Measurements from ENCODE around the gene RGS17.
A peak's percentile ranks its signal among the peaks of the same experiment; 100 is the strongest.
"Not testable (repeated sequence)": the region's sequence is repeated elsewhere in the genome, so short reads cannot be mapped to it uniquely, and the experiment has no call there.

The RGS17 gene

DNA sequence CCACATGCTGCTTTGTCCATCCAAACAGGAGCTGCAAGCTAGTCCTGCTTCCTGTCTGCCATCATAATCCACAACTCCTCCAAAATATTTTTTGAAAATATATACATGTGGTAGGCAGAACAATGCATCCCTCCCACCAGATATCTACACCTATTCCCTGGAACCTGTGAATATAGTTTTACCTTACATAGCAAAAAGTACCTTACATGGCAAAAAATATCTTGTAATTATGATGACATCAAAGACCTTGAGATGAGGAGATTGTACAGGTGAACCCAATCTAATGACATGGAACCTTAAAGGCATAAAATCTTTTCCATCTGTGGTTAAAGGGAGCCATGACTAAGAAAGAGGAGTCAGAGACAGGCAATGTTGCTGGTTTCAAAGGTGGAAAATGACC is 15.3 kb upstream of the RGS17 start:
- Histone ChIP-seq H3K4me1 (peaks cover 5% of the 10 kb centered on the region), H3K9me3 (no peaks in the 10 kb centered on the region), H3K27me3 (no peaks in the 10 kb centered on the region), H3K4me3 (ENCODE audit: low read depth, low read length) (no peak overlapping the region), H3K36me3 (no peaks in the 10 kb centered on the region)
- TF ChIP-seq, protein P1, sequence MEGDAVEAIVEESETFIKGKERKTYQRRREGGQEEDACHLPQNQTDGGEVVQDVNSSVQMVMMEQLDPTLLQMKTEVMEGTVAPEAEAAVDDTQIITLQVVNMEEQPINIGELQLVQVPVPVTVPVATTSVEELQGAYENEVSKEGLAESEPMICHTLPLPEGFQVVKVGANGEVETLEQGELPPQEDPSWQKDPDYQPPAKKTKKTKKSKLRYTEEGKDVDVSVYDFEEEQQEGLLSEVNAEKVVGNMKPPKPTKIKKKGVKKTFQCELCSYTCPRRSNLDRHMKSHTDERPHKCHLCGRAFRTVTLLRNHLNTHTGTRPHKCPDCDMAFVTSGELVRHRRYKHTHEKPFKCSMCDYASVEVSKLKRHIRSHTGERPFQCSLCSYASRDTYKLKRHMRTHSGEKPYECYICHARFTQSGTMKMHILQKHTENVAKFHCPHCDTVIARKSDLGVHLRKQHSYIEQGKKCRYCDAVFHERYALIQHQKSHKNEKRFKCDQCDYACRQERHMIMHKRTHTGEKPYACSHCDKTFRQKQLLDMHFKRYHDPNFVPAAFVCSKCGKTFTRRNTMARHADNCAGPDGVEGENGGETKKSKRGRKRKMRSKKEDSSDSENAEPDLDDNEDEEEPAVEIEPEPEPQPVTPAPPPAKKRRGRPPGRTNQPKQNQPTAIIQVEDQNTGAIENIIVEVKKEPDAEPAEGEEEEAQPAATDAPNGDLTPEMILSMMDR (IDR thresholded peaks at IDR 0.05; ENCODE audit: low read depth, low read length) = no peak
- DNase-seq = no peak

- no peaks in the 10 kb centered on the region for H3K27me3 ChIP-seq
- no peaks in the 10 kb centered on the region for H3K36me3 ChIP-seq
- H3K4me3 ChIP-seq (ENCODE audit: low read depth, low read length) = no peak overlapping the region
- DNase-seq = no peak
- TF ChIP-seq, protein P1 (IDR thresholded peaks at IDR 0.05; ENCODE audit: low read depth, low read length) = no peak
- no peaks in the 10 kb centered on the region for H3K9me3 ChIP-seq
- H3K4me1 ChIP-seq = peaks cover 10% of the 10 kb centered on the region
Observed at GRCh38 chr6:153145591-153145990, 14.5 kb upstream of the RGS17 start.

GRCh38 chr6:153143200-153143599 is 12.1 kb upstream of the RGS17 start:
- H3K36me3 ChIP-seq = no peaks in the 10 kb centered on the region
- no peaks in the 10 kb centered on the region for H3K9me3 ChIP-seq
- TF ChIP-seq, protein P1 (IDR thresholded peaks at IDR 0.05; ENCODE audit: low read depth, low read length) = no peak
- no peak for DNase-seq
- no peaks in the 10 kb centered on the region for H3K27me3 ChIP-seq
- peaks cover 17% of the 10 kb centered on the region for H3K4me1 ChIP-seq
- H3K4me3 ChIP-seq (ENCODE audit: low read depth, low read length) = no peak overlapping the region

GRCh38 chr6:153140299-153140698 is 9.2 kb upstream of the RGS17 start:
- Histone ChIP-seq H3K4me3 (ENCODE audit: low read depth, low read length) (no peak overlapping the region), H3K4me1 (peaks cover 17% of the 10 kb centered on the region), H3K9me3 (no peaks in the 10 kb centered on the region), H3K27me3 (no peaks in the 10 kb centered on the region), H3K36me3 (no peaks in the 10 kb centered on the region)
- TF ChIP-seq, protein P1 (IDR thresholded peaks at IDR 0.05; ENCODE audit: low read depth, low read length) = no peak
- DNase-seq = peak; percentile 82

GRCh38 chr6:153138930-153139329 is 7.8 kb upstream of the RGS17 start:
- TF ChIP-seq, protein P1 (IDR thresholded peaks at IDR 0.05; ENCODE audit: low read depth, low read length) = no peak
- Histone ChIP-seq H3K36me3 (no peaks in the 10 kb centered on the region), H3K4me1 (peaks cover 17% of the 10 kb centered on the region), H3K27me3 (no peaks in the 10 kb centered on the region), H3K9me3 (no peaks in the 10 kb centered on the region), H3K4me3 (ENCODE audit: low read depth, low read length) (no peak overlapping the region)
- DNase-seq = no peak

DNA sequence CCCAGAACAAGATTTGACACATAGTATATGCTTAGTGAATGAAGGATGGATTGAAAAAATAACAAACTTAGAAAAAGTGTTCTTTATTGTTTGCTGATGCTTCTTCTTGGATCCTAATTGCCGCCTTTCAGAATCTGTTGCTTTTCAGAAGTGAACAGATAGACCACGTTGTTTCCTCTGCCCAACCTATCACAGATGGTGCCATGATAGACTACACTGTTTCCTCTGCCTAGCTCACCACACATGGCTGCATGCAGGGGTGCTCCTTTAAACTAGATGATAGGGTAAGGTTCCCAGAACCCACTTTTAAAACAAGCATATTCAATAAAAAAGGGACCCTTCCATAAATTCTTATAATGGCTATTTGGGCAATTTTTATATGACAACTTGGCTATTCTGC is 4.6 kb upstream of the RGS17 start:
- DNase-seq = no peak
- TF ChIP-seq, protein P1 (IDR thresholded peaks at IDR 0.05; ENCODE audit: low read depth, low read length) = no peak
- Histone ChIP-seq H3K27me3 (no peaks in the 10 kb centered on the region), H3K36me3 (peaks cover 3% of the 10 kb centered on the region; the same call in 1 of the 2 replicates), H3K4me3 (ENCODE audit: low read depth, low read length) (no peak overlapping the region), H3K9me3 (no peaks in the 10 kb centered on the region), H3K4me1 (peaks cover 12% of the 10 kb centered on the region)

DNA sequence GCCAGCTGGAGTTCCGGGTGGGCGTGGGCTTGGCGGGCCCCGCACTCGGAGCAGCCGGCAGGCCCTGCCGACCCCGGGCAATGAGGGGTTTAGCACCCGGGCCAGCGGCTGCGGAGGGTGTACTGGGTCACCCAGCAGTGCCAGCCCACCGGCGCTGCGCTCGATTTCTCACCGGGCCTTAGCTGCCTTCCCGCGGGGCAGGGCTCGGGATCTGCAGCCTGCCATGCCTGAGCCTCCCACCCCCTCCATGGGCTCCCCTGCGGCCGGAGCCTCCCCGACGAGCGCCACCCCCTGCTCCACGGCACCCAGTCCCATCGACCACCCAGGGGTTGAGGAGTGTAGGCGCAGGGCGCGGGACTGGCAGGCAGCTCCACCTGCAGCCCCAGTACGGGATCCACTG is 2.6 kb upstream of the RGS17 start:
- not testable (repeated sequence) for H3K4me3 ChIP-seq (ENCODE audit: low read depth, low read length); H3K4me1 ChIP-seq; H3K27me3 ChIP-seq; DNase-seq; H3K36me3 ChIP-seq; H3K9me3 ChIP-seq
